NCI-H2227 treated with DMSO at 0.1 percent for 48 hours (cell line): ENCODE data around the gene EHBP1.

Experiments
- DNase-seq: peaks from one replicate; lab custom pipeline; 2025; lab: John Stamatoyannopoulos, UW

Gene EHBP1

GRCh38 chr2:62822549-62822948 is 117.0 kb downstream of the EHBP1 start:
- no peak for DNase-seq

GRCh38 chr2:62824388-62824787 is 118.9 kb downstream of the EHBP1 start:
- DNase-seq: no peak

GRCh38 chr2:62826141-62826540 is 120.6 kb downstream of the EHBP1 start:
- DNase-seq: no peak

GRCh38 chr2:62826953-62827675 is 121.6 kb downstream of the EHBP1 start:
- DNase-seq: no peak

GRCh38 chr2:62831729-62832128 is 126.2 kb downstream of the EHBP1 start:
- DNase-seq: no peak

GRCh38 chr2:62844311-62845090 is 139.0 kb downstream of the EHBP1 start:
- no peak for DNase-seq

- DNase-seq: no peak
These were observed 139.7 kb downstream of the EHBP1 start for GRCh38 chr2:62845256-62845655.

- no peak for DNase-seq
These were observed 146.7 kb downstream of the EHBP1 start for GRCh38 chr2:62852254-62852653.

- no peak for DNase-seq
These were observed 149.3 kb downstream of the EHBP1 start for GRCh38 chr2:62854600-62855514.

- no peak for DNase-seq
These were observed 150.9 kb downstream of the EHBP1 start for GRCh38 chr2:62856228-62857040.

GRCh38 chr2:62857139-62857931 is 151.8 kb downstream of the EHBP1 start:
- no peak for DNase-seq

GRCh38 chr2:62858231-62858832 is 152.8 kb downstream of the EHBP1 start:
- no peak for DNase-seq

GRCh38 chr2:62868947-62869346 is 163.4 kb downstream of the EHBP1 start:
- no peak for DNase-seq

- no peak for DNase-seq
These were observed 165.5 kb downstream of the EHBP1 start for GRCh38 chr2:62870966-62871365.

GRCh38 chr2:62871506-62871905 is 166.0 kb downstream of the EHBP1 start:
- no peak for DNase-seq

- DNase-seq: no peak
These were observed 168.1 kb downstream of the EHBP1 start for GRCh38 chr2:62873603-62874002.

GRCh38 chr2:62874881-62875383 is 169.4 kb downstream of the EHBP1 start:
- no peak for DNase-seq

GRCh38 chr2:62881162-62881795 is 175.8 kb downstream of the EHBP1 start:
- no peak for DNase-seq

GRCh38 chr2:62883629-62884028 is 178.1 kb downstream of the EHBP1 start:
- DNase-seq: no peak

GRCh38 chr2:62884086-62884485 is 178.6 kb downstream of the EHBP1 start:
- DNase-seq: no peak
